GM12801 (cell line): ENCODE results near the gene RASD1.

Experiments used
- CTCF ChIP-seq: IDR thresholded peaks from one replicate; pipeline ENCODE4 v1.5.1; 2011; ENCODE audit warnings: control low read depth; ENCODE audit not compliant: insufficient read length; ENCODE audit errors: extremely low read depth

Gene RASD1

GRCh38 chr17:17532991-17533390 lies 36.8 kb upstream of the RASD1 start:
- no peak for TF ChIP-seq CTCF

- TF ChIP-seq CTCF = no peak
Measured at GRCh38 chr17:17531156-17531555, 35.0 kb upstream of the RASD1 start.

GRCh38 chr17:17528696-17529652 lies 32.8 kb upstream of the RASD1 start:
- no peak for TF ChIP-seq CTCF

GRCh38 chr17:17527956-17528500 lies 31.8 kb upstream of the RASD1 start:
- no peak for TF ChIP-seq CTCF

- TF ChIP-seq CTCF = no peak
Measured at GRCh38 chr17:17527534-17527933, 31.3 kb upstream of the RASD1 start.

GRCh38 chr17:17526369-17526768 lies 30.2 kb upstream of the RASD1 start:
- TF ChIP-seq CTCF = no peak

GRCh38 chr17:17525956-17526355 lies 29.8 kb upstream of the RASD1 start:
- no peak for TF ChIP-seq CTCF
